ENCODE results near the gene SIAE. TPM values are rescaled to one million over a fixed set of nuclear protein-coding genes. Genes with fewer than 3 reads are reported as not detected.

Gene SIAE
- total and polyA plus RNA-seq, 12 donors, result 17.9 to 92.9 (median 74.3) TPM

DNA sequence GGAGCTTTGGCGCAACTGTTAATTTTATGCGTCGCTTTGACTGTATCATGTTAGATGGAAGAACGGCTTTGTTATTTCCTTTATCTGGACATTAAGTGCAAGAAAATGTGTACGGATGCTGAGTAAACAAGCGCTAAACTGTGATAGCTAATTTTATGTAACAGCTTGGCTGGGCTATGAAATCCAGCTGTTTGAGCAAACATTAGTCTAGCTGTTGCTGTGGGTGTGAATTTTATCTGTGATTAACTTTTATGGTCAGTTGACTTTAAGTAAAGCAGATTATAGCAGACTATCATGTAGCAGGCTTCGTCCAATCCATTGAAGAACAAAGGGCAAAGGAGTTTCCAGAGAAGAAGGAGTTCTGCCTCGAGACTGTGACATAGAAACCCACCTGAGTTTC is 89.8 kb downstream of the SIAE start:
- no peak for ATAC-seq
- 73 to 81% methylated on average over 8 of the region's 8 CpGs for WGBS, 2 donors
- intact Hi-C loops (cut with DNase I), result loop anchor here in 7 of 10 donors (2.0 to 10.0 kb wide), 6 partner anchors 159 to 519 kb away; partner anchors contain the start of gene OR8B4 (in 1 of the 7)

More for the DNA sequence above, 89.8 kb downstream of the SIAE start:
- no peak for DNase-seq
- TF ChIP-seq, protein P1, sequence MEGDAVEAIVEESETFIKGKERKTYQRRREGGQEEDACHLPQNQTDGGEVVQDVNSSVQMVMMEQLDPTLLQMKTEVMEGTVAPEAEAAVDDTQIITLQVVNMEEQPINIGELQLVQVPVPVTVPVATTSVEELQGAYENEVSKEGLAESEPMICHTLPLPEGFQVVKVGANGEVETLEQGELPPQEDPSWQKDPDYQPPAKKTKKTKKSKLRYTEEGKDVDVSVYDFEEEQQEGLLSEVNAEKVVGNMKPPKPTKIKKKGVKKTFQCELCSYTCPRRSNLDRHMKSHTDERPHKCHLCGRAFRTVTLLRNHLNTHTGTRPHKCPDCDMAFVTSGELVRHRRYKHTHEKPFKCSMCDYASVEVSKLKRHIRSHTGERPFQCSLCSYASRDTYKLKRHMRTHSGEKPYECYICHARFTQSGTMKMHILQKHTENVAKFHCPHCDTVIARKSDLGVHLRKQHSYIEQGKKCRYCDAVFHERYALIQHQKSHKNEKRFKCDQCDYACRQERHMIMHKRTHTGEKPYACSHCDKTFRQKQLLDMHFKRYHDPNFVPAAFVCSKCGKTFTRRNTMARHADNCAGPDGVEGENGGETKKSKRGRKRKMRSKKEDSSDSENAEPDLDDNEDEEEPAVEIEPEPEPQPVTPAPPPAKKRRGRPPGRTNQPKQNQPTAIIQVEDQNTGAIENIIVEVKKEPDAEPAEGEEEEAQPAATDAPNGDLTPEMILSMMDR (IDR thresholded peaks at IDR 0.05), result no peak
- no peak overlapping the region for H3K27ac ChIP-seq
- H3K4me3 ChIP-seq, result no peak overlapping the region
- no peaks in the 10 kb centered on the region for H3K36me3 ChIP-seq
- peaks cover 0 to 14% (median 0%) of the 10 kb centered on the region in 7 donors for H3K27me3 ChIP-seq
- H3K9me3 ChIP-seq, result no peaks in the 10 kb centered on the region
- no peaks in the 10 kb centered on the region for H3K4me1 ChIP-seq

Other genes starting within 250 kb of the SIAE start
- not detected for gene OR8B4, start 248.9 kb downstream of the SIAE start, total RNA-seq
- gene OR8B4, start 248.9 kb downstream of the SIAE start, polyA plus RNA-seq, result not detected
- gene OR8B8, start 228.0 kb downstream of the SIAE start, total RNA-seq, result not detected
- not detected for gene OR8B8, start 228.0 kb downstream of the SIAE start, polyA plus RNA-seq
- not detected for gene OR8B12, start 130.1 kb downstream of the SIAE start, total RNA-seq
- gene OR8B12, start 130.1 kb downstream of the SIAE start, polyA plus RNA-seq, result not detected
- not detected for gene OR8A1, start 103.7 kb downstream of the SIAE start, total RNA-seq
- not detected for gene OR8A1, start 103.7 kb downstream of the SIAE start, polyA plus RNA-seq
- gene PANX3, start 62.3 kb downstream of the SIAE start, total RNA-seq, result not detected
- not detected for gene PANX3, start 62.3 kb downstream of the SIAE start, polyA plus RNA-seq
- 10 to 100 TPM; 16.4 to 21.5 (median 19.2) TPM for gene TBRG1, start 50.9 kb downstream of the SIAE start, total RNA-seq
- gene TBRG1, start 50.9 kb downstream of the SIAE start, polyA plus RNA-seq, result 10 to 100 TPM; 19.1 to 19.2 TPM
- gene SPA17, start 165 bp upstream of the SIAE start, total RNA-seq, result 1 to 10 TPM in 9 of 10 donors, under 1 TPM in 1; 0.62 to 4.9 (median 2.0) TPM
- gene SPA17, start 165 bp upstream of the SIAE start, polyA plus RNA-seq, result 1 to 10 TPM; 4.4 to 4.8 TPM
- gene NRGN, start 66.2 kb upstream of the SIAE start, total RNA-seq, result 1 to 10 TPM; 1.5 to 7.8 (median 4.1) TPM
- gene NRGN, start 66.2 kb upstream of the SIAE start, polyA plus RNA-seq, result 10 to 100 TPM in 1 of 2 donors, 1 to 10 TPM in 1; 7.3 to 26.0 TPM
- gene VSIG2, start 78.5 kb upstream of the SIAE start, total RNA-seq, result 1 to 10 TPM in 5 of 10 donors, under 1 TPM in 5; 0.72 to 2.2 (median 1.1) TPM
- 1 to 10 TPM in 1 of 2 donors, under 1 TPM in 1; 0.55 to 2.3 TPM for gene VSIG2, start 78.5 kb upstream of the SIAE start, polyA plus RNA-seq
- 10 to 100 TPM; 25.3 to 66.4 (median 44.8) TPM for gene ESAM, start 88.6 kb upstream of the SIAE start, total RNA-seq
- gene ESAM, start 88.6 kb upstream of the SIAE start, polyA plus RNA-seq, result 10 to 100 TPM; 47.2 to 88.1 TPM
- gene MSANTD2, start 126.7 kb upstream of the SIAE start, total RNA-seq, result 1 to 10 TPM; 2.4 to 4.6 (median 3.1) TPM
- 10 to 100 TPM in 1 of 2 donors, 1 to 10 TPM in 1; 3.5 to 15.9 TPM for gene MSANTD2, start 126.7 kb upstream of the SIAE start, polyA plus RNA-seq
- gene ROBO3, start 191.7 kb upstream of the SIAE start, total RNA-seq, result 1 to 10 TPM; 1.5 to 7.8 (median 3.6) TPM
- 10 to 100 TPM in 1 of 2 donors, 1 to 10 TPM in 1; 4.9 to 19.8 TPM for gene ROBO3, start 191.7 kb upstream of the SIAE start, polyA plus RNA-seq
- gene ROBO4, start 224.1 kb upstream of the SIAE start, total RNA-seq, result 10 to 100 TPM; 14.2 to 42.6 (median 22.0) TPM
- 10 to 100 TPM; 17.9 to 39.1 TPM for gene ROBO4, start 224.1 kb upstream of the SIAE start, polyA plus RNA-seq
- gene HEPN1, start 245.5 kb upstream of the SIAE start, total RNA-seq, result not detected
- gene HEPN1, start 245.5 kb upstream of the SIAE start, polyA plus RNA-seq, result under 1 TPM in 1 of 2 donors, not detected in 1; 0.03 TPM

All from heart right ventricle (tissue), 16 donors.